HL-60 (cell line): Measurements from ENCODE around the gene ITPR3.

Experiments
- CTCF ChIP-seq: IDR thresholded peaks from one replicate; pipeline ENCODE4 v1.5.1; 2011; ENCODE audit warnings: low read length, control low read depth, inconsistent platforms; ENCODE audit not compliant: insufficient read depth
- POLR2AphosphoS5 ChIP-seq: IDR thresholded peaks from 2 replicates; pipeline ENCODE4 v1.6.1; 2012; ENCODE audit warnings: low read depth
- TF ChIP-seq, protein P1 (sequence below): IDR thresholded peaks from 2 replicates; pipeline ENCODE4 v1.6.1; 2012; ENCODE audit warnings: low read depth; ENCODE audit not compliant: insufficient replicate concordance

DNA sequence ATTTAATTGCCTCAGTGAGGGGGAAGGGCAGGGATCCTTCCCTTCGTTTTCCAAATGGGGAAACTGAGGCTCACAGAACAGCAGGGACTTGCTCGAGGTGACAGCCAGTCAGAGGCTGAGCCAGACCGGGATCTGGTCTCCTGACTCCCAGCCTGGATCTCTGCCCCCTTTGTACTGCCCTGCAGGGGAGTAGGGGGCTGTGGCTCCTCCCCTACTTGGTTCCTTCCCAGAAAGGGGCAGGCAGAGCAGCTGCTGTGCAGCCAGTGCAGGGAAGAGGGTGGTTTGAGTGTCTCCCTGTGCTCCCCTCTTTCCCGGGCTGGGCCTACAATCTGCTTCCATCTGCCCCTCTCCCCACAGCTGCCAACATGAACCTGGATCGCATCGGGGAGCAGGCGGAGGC lies 52.7 kb downstream of the ITPR3 start:
- no peak for TF ChIP-seq CTCF
- TF ChIP-seq POLR2AphosphoS5, result no peak
- TF ChIP-seq, protein P1, sequence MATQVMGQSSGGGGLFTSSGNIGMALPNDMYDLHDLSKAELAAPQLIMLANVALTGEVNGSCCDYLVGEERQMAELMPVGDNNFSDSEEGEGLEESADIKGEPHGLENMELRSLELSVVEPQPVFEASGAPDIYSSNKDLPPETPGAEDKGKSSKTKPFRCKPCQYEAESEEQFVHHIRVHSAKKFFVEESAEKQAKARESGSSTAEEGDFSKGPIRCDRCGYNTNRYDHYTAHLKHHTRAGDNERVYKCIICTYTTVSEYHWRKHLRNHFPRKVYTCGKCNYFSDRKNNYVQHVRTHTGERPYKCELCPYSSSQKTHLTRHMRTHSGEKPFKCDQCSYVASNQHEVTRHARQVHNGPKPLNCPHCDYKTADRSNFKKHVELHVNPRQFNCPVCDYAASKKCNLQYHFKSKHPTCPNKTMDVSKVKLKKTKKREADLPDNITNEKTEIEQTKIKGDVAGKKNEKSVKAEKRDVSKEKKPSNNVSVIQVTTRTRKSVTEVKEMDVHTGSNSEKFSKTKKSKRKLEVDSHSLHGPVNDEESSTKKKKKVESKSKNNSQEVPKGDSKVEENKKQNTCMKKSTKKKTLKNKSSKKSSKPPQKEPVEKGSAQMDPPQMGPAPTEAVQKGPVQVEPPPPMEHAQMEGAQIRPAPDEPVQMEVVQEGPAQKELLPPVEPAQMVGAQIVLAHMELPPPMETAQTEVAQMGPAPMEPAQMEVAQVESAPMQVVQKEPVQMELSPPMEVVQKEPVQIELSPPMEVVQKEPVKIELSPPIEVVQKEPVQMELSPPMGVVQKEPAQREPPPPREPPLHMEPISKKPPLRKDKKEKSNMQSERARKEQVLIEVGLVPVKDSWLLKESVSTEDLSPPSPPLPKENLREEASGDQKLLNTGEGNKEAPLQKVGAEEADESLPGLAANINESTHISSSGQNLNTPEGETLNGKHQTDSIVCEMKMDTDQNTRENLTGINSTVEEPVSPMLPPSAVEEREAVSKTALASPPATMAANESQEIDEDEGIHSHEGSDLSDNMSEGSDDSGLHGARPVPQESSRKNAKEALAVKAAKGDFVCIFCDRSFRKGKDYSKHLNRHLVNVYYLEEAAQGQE, result no peak
